ENCODE measurements around the gene NRIP1.

- no peak for TF ChIP-seq EP300 (IDR thresholded peaks at IDR 0.05; ENCODE audit: borderline replicate concordance)
- TF ChIP-seq ZBTB7A (IDR thresholded peaks at IDR 0.05; ENCODE audit: low read depth) = no peak
- no peak for TF ChIP-seq FOXM1 (IDR thresholded peaks at IDR 0.05; ENCODE audit: borderline replicate concordance, low read depth)
Measured at GRCh38 chr21:14977814-14978213, 87.0 kb downstream of the NRIP1 start.
